ENCODE data around the gene FYTTD1.

Gene FYTTD1

GRCh38 chr3:197758512-197758911 is 8.8 kb downstream of the FYTTD1 start:
- no peak for TF ChIP-seq CTCF (IDR thresholded peaks at IDR 0.05; ENCODE audit: control insufficient read depth, insufficient read depth, low read depth, low read length, missing control alignments)
- no peak overlapping the region for H3K4me3 ChIP-seq (ENCODE audit: control insufficient read depth, low read depth, low read length)
- no peak for DNase-seq (ENCODE audit: low read depth)

GRCh38 chr3:197761784-197762183 is 12.1 kb downstream of the FYTTD1 start:
- no peak overlapping the region for H3K4me3 ChIP-seq (ENCODE audit: control insufficient read depth, low read depth, low read length)
- TF ChIP-seq CTCF (IDR thresholded peaks at IDR 0.05; ENCODE audit: control insufficient read depth, insufficient read depth, low read depth, low read length, missing control alignments) = no peak

GRCh38 chr3:197775317-197775716 is 25.6 kb downstream of the FYTTD1 start:
- H3K4me3 ChIP-seq (ENCODE audit: control insufficient read depth, low read depth, low read length) = no peak overlapping the region
- no peak for DNase-seq (ENCODE audit: low read depth)
- no peak for TF ChIP-seq CTCF (IDR thresholded peaks at IDR 0.05; ENCODE audit: control insufficient read depth, insufficient read depth, low read depth, low read length, missing control alignments)

More at GRCh38 chr3:197761784-197762183, 12.1 kb downstream of the FYTTD1 start:
- no peak for DNase-seq (ENCODE audit: low read depth)

- no peak for DNase-seq (ENCODE audit: low read depth)
- TF ChIP-seq CTCF (IDR thresholded peaks at IDR 0.05; ENCODE audit: control insufficient read depth, insufficient read depth, low read depth, low read length, missing control alignments) = no peak
- no peak overlapping the region for H3K4me3 ChIP-seq (ENCODE audit: control insufficient read depth, low read depth, low read length)
Measured at GRCh38 chr3:197782230-197782629, 32.5 kb downstream of the FYTTD1 start.

- no peak overlapping the region for H3K4me3 ChIP-seq (ENCODE audit: control insufficient read depth, low read depth, low read length)
- no peak for TF ChIP-seq CTCF (IDR thresholded peaks at IDR 0.05; ENCODE audit: control insufficient read depth, insufficient read depth, low read depth, low read length, missing control alignments)
- DNase-seq (ENCODE audit: low read depth) = no peak
Measured at GRCh38 chr3:197784019-197784585, 34.4 kb downstream of the FYTTD1 start.

GRCh38 chr3:197787412-197787811 is 37.7 kb downstream of the FYTTD1 start:
- no peak for DNase-seq (ENCODE audit: low read depth)
- TF ChIP-seq CTCF (IDR thresholded peaks at IDR 0.05; ENCODE audit: control insufficient read depth, insufficient read depth, low read depth, low read length, missing control alignments) = no peak
- H3K4me3 ChIP-seq (ENCODE audit: control insufficient read depth, low read depth, low read length) = no peak overlapping the region

GRCh38 chr3:197789309-197789708 is 39.6 kb downstream of the FYTTD1 start:
- H3K4me3 ChIP-seq (ENCODE audit: control insufficient read depth, low read depth, low read length) = no peak overlapping the region
- TF ChIP-seq CTCF (IDR thresholded peaks at IDR 0.05; ENCODE audit: control insufficient read depth, insufficient read depth, low read depth, low read length, missing control alignments) = no peak
- no peak for DNase-seq (ENCODE audit: low read depth)

Measured in AG09309 (cell line).